Measurements from ENCODE around the gene BCL11A.

Gene BCL11A

GRCh38 chr2:60553495-60554073 lies at the start of gene BCL11A:
TSS of gene BCL11A (minus strand) at chr2:60553654. CDS start at chr2:60553270, 384 bp downstream.
- DNase-seq = no peak

GRCh38 chr2:60602828-60603532 lies 49.5 kb upstream of the BCL11A start:
- no peak for DNase-seq

GRCh38 chr2:60602388-60602787 lies 48.9 kb upstream of the BCL11A start:
- DNase-seq = no peak

- no peak for DNase-seq
These were observed 44.8 kb upstream of the BCL11A start for GRCh38 chr2:60598271-60598670.

- DNase-seq = no peak
These were observed 43.9 kb upstream of the BCL11A start for GRCh38 chr2:60597346-60597745.

- DNase-seq = no peak
These were observed 43.0 kb upstream of the BCL11A start for GRCh38 chr2:60596411-60596810.

- no peak for DNase-seq
These were observed 42.5 kb upstream of the BCL11A start for GRCh38 chr2:60595953-60596352.

- DNase-seq = no peak
These were observed 35.6 kb upstream of the BCL11A start for GRCh38 chr2:60589104-60589503.

- DNase-seq = no peak
These were observed 32.6 kb upstream of the BCL11A start for GRCh38 chr2:60586081-60586480.

GRCh38 chr2:60585276-60585675 lies 31.8 kb upstream of the BCL11A start:
- DNase-seq = no peak

GRCh38 chr2:60583604-60584003 lies 30.1 kb upstream of the BCL11A start:
- no peak for DNase-seq

GRCh38 chr2:60581433-60582282 lies 28.2 kb upstream of the BCL11A start:
- peak; percentile 12 to 31 (median 20) for DNase-seq

- no peak for DNase-seq
These were observed 24.3 kb upstream of the BCL11A start for GRCh38 chr2:60577682-60578283.

GRCh38 chr2:60573251-60573650 lies 19.8 kb upstream of the BCL11A start:
- DNase-seq = no peak

GRCh38 chr2:60570251-60570650 lies 16.8 kb upstream of the BCL11A start:
- no peak for DNase-seq

- no peak for DNase-seq
These were observed 16.2 kb upstream of the BCL11A start for GRCh38 chr2:60569680-60570111.

- DNase-seq = no peak
These were observed 14.7 kb upstream of the BCL11A start for GRCh38 chr2:60567919-60568768.

- no peak for DNase-seq
These were observed 13.6 kb upstream of the BCL11A start for GRCh38 chr2:60567096-60567495.

- DNase-seq = no peak
These were observed 12.0 kb upstream of the BCL11A start for GRCh38 chr2:60565472-60565871.

- DNase-seq = no peak
These were observed 7.5 kb upstream of the BCL11A start for GRCh38 chr2:60560734-60561644.

- no peak for DNase-seq
These were observed 6.4 kb upstream of the BCL11A start for GRCh38 chr2:60559880-60560279.
